HCT116 (cell line): Measurements from ENCODE around the gene SERPINI1. TPM values are rescaled to one million over a fixed set of nuclear protein-coding genes. Genes with fewer than 3 reads are reported as not detected.

Experiments
- ATAC-seq: fragments of 200-7000 bp; cut with Tn5 transposase; 2 replicates; pipeline ENCODE4 v1.9.1; 2020; ENCODE audit warnings: mild to moderate bottlenecking, moderate library complexity
- BruUV-seq: library from RNA; stranded (reverse); fragments of 400-500 nt; replicated peaks from 2 replicates; lab custom pipeline; 2021; lab: Mats Ljungman, UMichigan
- CTCF ChIA-PET: fragments of 300-600 bp; sonication (Branson Sonifier 250); formaldehyde crosslinking; loops from one replicate; lab custom pipeline; 2021; ENCODE audit warnings: antibody characterized with exemption; lab: Charles Lee
- POLR2A ChIA-PET: fragments of 300-600, 350-600 bp; sonication (Branson Sonifier 250); formaldehyde crosslinking; loops from one replicate; lab custom pipeline; 2021; ENCODE audit warnings: antibody characterized with exemption; lab: Charles Lee
- RAD21 ChIA-PET, 2 experiments: fragments of 300-600 bp; sonication (Branson Sonifier 250); formaldehyde crosslinking; loops; one replicate each; lab custom pipeline; 2023; ENCODE audit warnings: low total read pairs in 2 of 2; ENCODE audit not compliant: uncharacterized antibody in 2 of 2, unreplicated experiment in 2 of 2, low non-redundant PET in 1 of 2; lab: Charles Lee
- DNase-seq: peaks from one replicate; pipeline ENCODE4 v3.0.0-alpha.2; 2010; ENCODE audit warnings: low read depth, low spot score
- H2AFZ ChIP-seq: fragments of 200-600 bp; shearing (Covaris generic), sonication (generic); 2 replicates; pipeline ENCODE4 v1.6.1; 2017; ENCODE audit warnings: low read depth, mixed run types, mixed read lengths, antibody characterized with exemption, low read length; ENCODE audit not compliant: poor library complexity, severe bottlenecking
- H3K27ac ChIP-seq: 2 replicates; pipeline ENCODE4 v1.5.1; 2012; ENCODE audit warnings: low read depth, low read length
- H3K27me3 ChIP-seq: fragments of 200-600 bp; sonication (generic); 2 replicates; pipeline ENCODE4 v1.6.1; 2016; ENCODE audit warnings: mixed run types, low read length, mixed read lengths; ENCODE audit not compliant: insufficient read depth
- H3K36me3 ChIP-seq, 2 experiments: fragments of 200-500 bp in 1 of 2; fragments of 200-600 bp in 1 of 2; sonication (Bioruptor generic) in 1 of 2; sonication (generic) in 1 of 2; 2 replicates each; pipeline versions ENCODE4 v1.5.1 to v1.6.1; 2014 to 2016; ENCODE audit warnings: low read length in 2 of 2, inconsistent platforms in 1 of 2, mixed read lengths in 1 of 2, mixed run types in 1 of 2; ENCODE audit not compliant: insufficient read depth in 2 of 2, control insufficient read depth in 1 of 2
- H3K4me1 ChIP-seq, 2 experiments: fragments of 200-600 bp in 1 of 2; sonication (generic) in 1 of 2; 2 replicates each; pipeline versions ENCODE4 v1.5.1 to v1.6.1; 2012 to 2017; ENCODE audit warnings: low read length in 2 of 2, inconsistent platforms in 1 of 2, mild to moderate bottlenecking in 1 of 2, mixed read lengths in 1 of 2, mixed run types in 1 of 2, moderate library complexity in 1 of 2; ENCODE audit not compliant: insufficient read depth in 2 of 2, control insufficient read depth in 1 of 2
- H3K4me2 ChIP-seq: fragments of 200-600 bp; sonication (generic); 2 replicates; pipeline ENCODE4 v1.6.1; 2017; ENCODE audit warnings: mixed run types, low read length, mixed read lengths
- H3K4me3 ChIP-seq, 2 experiments: fragments of 200-600 bp in 1 of 2; sonication (generic) in 1 of 2; replicated peaks in 1 of 2; 2 replicates each; pipeline ENCODE4 v1.5.1; 2011 to 2016; ENCODE audit warnings: low read length in 2 of 2, control low read depth in 1 of 2, low read depth in 1 of 2, mild to moderate bottlenecking in 1 of 2, mixed read lengths in 1 of 2, mixed run types in 1 of 2
- H3K79me2 ChIP-seq: fragments of 200-600 bp; sonication (generic); 2 replicates; pipeline ENCODE4 v1.6.1; 2017; ENCODE audit warnings: mild to moderate bottlenecking, mixed run types, low read length, moderate library complexity, mixed read lengths; ENCODE audit not compliant: insufficient read depth
- H3K9ac ChIP-seq: fragments of 200-600 bp; sonication (generic); 2 replicates; pipeline ENCODE4 v1.6.1; 2016; ENCODE audit warnings: low read length, mixed read lengths
- H3K9me2 ChIP-seq: fragments of 200-600 bp; sonication (generic), shearing (Covaris generic); 2 replicates; pipeline ENCODE4 v1.6.1; 2017; ENCODE audit warnings: mixed run types, mild to moderate bottlenecking, moderate library complexity; ENCODE audit not compliant: insufficient read depth
- H3K9me3 ChIP-seq, 2 experiments: fragments of 200-500 bp in 1 of 2; fragments of 200-600 bp in 1 of 2; sonication (Bioruptor generic) in 1 of 2; sonication (generic) in 1 of 2; 2 replicates each; pipeline ENCODE4 v1.6.1; 2014 to 2017; ENCODE audit warnings: low read length in 2 of 2, mixed read lengths in 2 of 2, inconsistent platforms in 1 of 2, low read depth in 1 of 2, mild to moderate bottlenecking in 1 of 2, mixed run types in 1 of 2, moderate library complexity in 1 of 2; ENCODE audit not compliant: control insufficient read depth in 1 of 2, insufficient read depth in 1 of 2
- H4K20me1 ChIP-seq: fragments of 200-600 bp; sonication (generic), shearing (Covaris generic); 2 replicates; pipeline ENCODE4 v1.6.1; 2017; ENCODE audit warnings: mixed run types, mild to moderate bottlenecking, moderate library complexity; ENCODE audit not compliant: insufficient read depth
- CBX3 ChIP-seq: IDR thresholded peaks from 2 replicates; pipeline ENCODE4 v1.6.1; 2012; ENCODE audit warnings: low read depth
- CEBPB ChIP-seq: IDR thresholded peaks from 2 replicates; pipeline ENCODE4 v1.6.1; 2012; ENCODE audit warnings: low read depth
- EGR1 ChIP-seq: IDR thresholded peaks from 2 replicates; pipeline ENCODE4 v1.6.1; 2012; ENCODE audit warnings: low read depth
- ELF1 ChIP-seq: IDR thresholded peaks from 2 replicates; pipeline ENCODE4 v1.6.1; 2012; ENCODE audit warnings: low read depth, borderline replicate concordance
- FOSL1 ChIP-seq: IDR thresholded peaks from 2 replicates; pipeline ENCODE4 v1.6.1; 2012; ENCODE audit warnings: low read depth
- POLR2A ChIP-seq: IDR thresholded peaks from 2 replicates; pipeline ENCODE4 v1.7.0; 2011; ENCODE audit warnings: borderline replicate concordance; ENCODE audit not compliant: insufficient read depth, insufficient read length; ENCODE audit errors: extremely low read depth
- POLR2AphosphoS5 ChIP-seq: IDR thresholded peaks from 2 replicates; pipeline ENCODE4 v1.6.1; 2011; ENCODE audit warnings: mild to moderate bottlenecking, low read depth, low read length, moderate library complexity
- RAD21 ChIP-seq: IDR thresholded peaks from 2 replicates; pipeline ENCODE4 v1.6.1; 2012; ENCODE audit warnings: low read depth, mild to moderate bottlenecking
- SIN3A ChIP-seq: IDR thresholded peaks from 2 replicates; pipeline ENCODE4 v1.6.1; 2012; ENCODE audit warnings: low read depth
- SP1 ChIP-seq: IDR thresholded peaks from 2 replicates; pipeline ENCODE4 v1.6.1; 2012; ENCODE audit warnings: low read depth
- TCF7L2 ChIP-seq: IDR thresholded peaks from 2 replicates; pipeline ENCODE4 v1.7.0; 2011; ENCODE audit warnings: borderline replicate concordance, inconsistent platforms; ENCODE audit not compliant: insufficient read depth, insufficient read length; ENCODE audit errors: extremely low read depth
- ZFX ChIP-seq: fragments of 450-650 bp; IDR thresholded peaks from 2 replicates; pipeline ENCODE4 v1.6.1; 2017
- ZNF274 ChIP-seq: fragments of 200-500 bp; sonication (Bioruptor generic); IDR thresholded peaks from 2 replicates; pipeline ENCODE4 v1.6.1; 2014; ENCODE audit warnings: mild to moderate bottlenecking, low read depth, low read length, inconsistent platforms
- intact Hi-C: fragments of 100-400 bp; cut with micrococcal nuclease; formaldehyde crosslinking; loops from 2 replicates; pipeline ENCODE4 v1.10.0; 2022
- total RNA-seq: library from RNA; stranded (reverse); gene quantifications from one replicate; pipeline ENCODE4 v1.2.1, GENCODE V29; 2021; ENCODE audit not compliant: unreplicated experiment
- TF ChIP-seq, protein P1 (sequence below), 3 experiments: fragments of 200-600 bp in 1 of 3; sonication (generic) in 1 of 3; IDR thresholded peaks in 2 of 3; conservative IDR thresholded peaks in 1 of 3; 2 replicates each; pipeline ENCODE4 v1.5.1; 2012 to 2017; ENCODE audit warnings: low read depth in 2 of 3, low read length in 2 of 3, antibody characterized with exemption in 1 of 3, borderline replicate concordance in 1 of 3, control low read depth in 1 of 3, mild to moderate bottlenecking in 1 of 3, mixed read lengths in 1 of 3, mixed run types in 1 of 3, moderate library complexity in 1 of 3; ENCODE audit not compliant: insufficient read depth in 1 of 3
- TF ChIP-seq, protein P2 (sequence below): IDR thresholded peaks from 2 replicates; pipeline ENCODE4 v1.6.1; 2012
- TF ChIP-seq, protein P3 (sequence below): IDR thresholded peaks from 2 replicates; pipeline ENCODE4 v1.6.1; 2011; ENCODE audit warnings: mild to moderate bottlenecking, low read length, moderate library complexity; ENCODE audit not compliant: insufficient replicate concordance; ENCODE audit errors: extremely low read depth

SERPINI1 gene
- total RNA-seq, 1 experiment from 2014 or later, result 6.5 TPM

DNA sequence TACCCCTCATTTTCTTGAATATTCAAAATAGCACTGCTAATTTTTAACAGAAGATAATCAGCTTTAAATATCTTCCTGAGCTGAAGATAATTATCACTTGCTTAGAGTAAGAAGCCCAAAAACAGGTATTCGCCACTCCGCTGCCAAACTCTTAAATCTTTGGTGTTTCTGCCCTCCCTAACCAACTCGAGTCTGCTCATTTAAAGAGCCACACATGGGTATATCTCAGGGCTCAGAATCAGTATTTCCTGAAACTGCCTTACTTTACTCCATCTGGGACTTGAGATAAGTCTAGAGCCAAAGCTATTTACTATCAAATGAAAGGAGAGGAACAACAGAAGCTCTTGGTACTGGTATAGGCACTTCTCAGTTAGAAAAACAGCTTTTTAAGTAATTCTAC lies 11.6 kb upstream of the SERPINI1 start:
- POLR2A ChIA-PET, result no interaction called here
- Histone ChIP-seq H3K27ac (no peak overlapping the region), H3K9me2 (no peaks in the 10 kb centered on the region), H4K20me1 (peaks cover 21% of the 10 kb centered on the region; the same call in 1 of the 2 replicates), H3K9ac (no peak overlapping the region)
- TF ChIP-seq, protein P1, sequence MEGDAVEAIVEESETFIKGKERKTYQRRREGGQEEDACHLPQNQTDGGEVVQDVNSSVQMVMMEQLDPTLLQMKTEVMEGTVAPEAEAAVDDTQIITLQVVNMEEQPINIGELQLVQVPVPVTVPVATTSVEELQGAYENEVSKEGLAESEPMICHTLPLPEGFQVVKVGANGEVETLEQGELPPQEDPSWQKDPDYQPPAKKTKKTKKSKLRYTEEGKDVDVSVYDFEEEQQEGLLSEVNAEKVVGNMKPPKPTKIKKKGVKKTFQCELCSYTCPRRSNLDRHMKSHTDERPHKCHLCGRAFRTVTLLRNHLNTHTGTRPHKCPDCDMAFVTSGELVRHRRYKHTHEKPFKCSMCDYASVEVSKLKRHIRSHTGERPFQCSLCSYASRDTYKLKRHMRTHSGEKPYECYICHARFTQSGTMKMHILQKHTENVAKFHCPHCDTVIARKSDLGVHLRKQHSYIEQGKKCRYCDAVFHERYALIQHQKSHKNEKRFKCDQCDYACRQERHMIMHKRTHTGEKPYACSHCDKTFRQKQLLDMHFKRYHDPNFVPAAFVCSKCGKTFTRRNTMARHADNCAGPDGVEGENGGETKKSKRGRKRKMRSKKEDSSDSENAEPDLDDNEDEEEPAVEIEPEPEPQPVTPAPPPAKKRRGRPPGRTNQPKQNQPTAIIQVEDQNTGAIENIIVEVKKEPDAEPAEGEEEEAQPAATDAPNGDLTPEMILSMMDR (IDR thresholded peaks at IDR 0.05 in 2 of 3, conservative IDR thresholded peaks at IDR 0.05 in 1 of 3; ENCODE audit: borderline replicate concordance in 1 of 3, insufficient read depth in 1 of 3, low read depth in 2 of 3, low read length in 2 of 3), result no peak
- TF ChIP-seq, protein P2, sequence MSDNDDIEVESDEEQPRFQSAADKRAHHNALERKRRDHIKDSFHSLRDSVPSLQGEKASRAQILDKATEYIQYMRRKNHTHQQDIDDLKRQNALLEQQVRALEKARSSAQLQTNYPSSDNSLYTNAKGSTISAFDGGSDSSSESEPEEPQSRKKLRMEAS, result no peak
- TF ChIP-seq CEBPB (no peak), TCF7L2 (no peak), EGR1 (no peak), FOSL1 (no peak), ZFX (no peak), ZNF274 (no peak), POLR2AphosphoS5 (no peak), RAD21 (no peak), POLR2A (no peak), SP1 (no peak), CBX3 (no peak), SIN3A (no peak), ELF1 (no peak)
- TF ChIP-seq, protein P3, sequence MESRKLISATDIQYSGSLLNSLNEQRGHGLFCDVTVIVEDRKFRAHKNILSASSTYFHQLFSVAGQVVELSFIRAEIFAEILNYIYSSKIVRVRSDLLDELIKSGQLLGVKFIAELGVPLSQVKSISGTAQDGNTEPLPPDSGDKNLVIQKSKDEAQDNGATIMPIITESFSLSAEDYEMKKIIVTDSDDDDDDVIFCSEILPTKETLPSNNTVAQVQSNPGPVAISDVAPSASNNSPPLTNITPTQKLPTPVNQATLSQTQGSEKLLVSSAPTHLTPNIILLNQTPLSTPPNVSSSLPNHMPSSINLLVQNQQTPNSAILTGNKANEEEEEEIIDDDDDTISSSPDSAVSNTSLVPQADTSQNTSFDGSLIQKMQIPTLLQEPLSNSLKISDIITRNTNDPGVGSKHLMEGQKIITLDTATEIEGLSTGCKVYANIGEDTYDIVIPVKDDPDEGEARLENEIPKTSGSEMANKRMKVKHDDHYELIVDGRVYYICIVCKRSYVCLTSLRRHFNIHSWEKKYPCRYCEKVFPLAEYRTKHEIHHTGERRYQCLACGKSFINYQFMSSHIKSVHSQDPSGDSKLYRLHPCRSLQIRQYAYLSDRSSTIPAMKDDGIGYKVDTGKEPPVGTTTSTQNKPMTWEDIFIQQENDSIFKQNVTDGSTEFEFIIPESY, result no peak
- TF ChIP-seq, all 23 proteins: peak for 0
- H3K4me3 ChIP-seq, result no peak overlapping the region
- ChIA-PET RAD21 (no interaction called here), CTCF (no interaction called here)
- H3K9me3 ChIP-seq, result no peaks in the 10 kb centered on the region
- intact Hi-C loops, result no loop called here
- no peak overlapping the region for H3K4me2 ChIP-seq
- DNase-seq (no peak), ATAC-seq (no peak)
- H3K27me3 ChIP-seq, result no peaks in the 10 kb centered on the region
- peaks cover 94% of the 10 kb centered on the region for H3K79me2 ChIP-seq
- no peak overlapping the region for H2AFZ ChIP-seq
- peaks cover 0 to 3% of the 10 kb centered on the region in 2 experiments; a peak in 1 of 4 replicates for H3K36me3 ChIP-seq
- BruUV-seq, result no TSS peak
- no peaks in the 10 kb centered on the region for H3K4me1 ChIP-seq
